Sigmoid colon (tissue), 4 donors: ENCODE results near the gene SPATA31D1.

ENCODE experiments used
- EP300 ChIP-seq, 4 donors: sonication (generic); formaldehyde crosslinking; IDR thresholded peaks; one replicate each; pipeline ENCODE4 v1.6.1; 2017; ENCODE audit warnings: antibody characterized with exemption in 4 of 4
- POLR2A ChIP-seq, 2 donors: fragments of 450-650 bp; IDR thresholded peaks; one replicate each; pipeline ENCODE4 v1.6.1; 2016; ENCODE audit warnings: antibody characterized with exemption in 2 of 2, mild to moderate bottlenecking in 2 of 2, moderate library complexity in 2 of 2
- POLR2AphosphoS5 ChIP-seq, 4 donors: sonication (generic); formaldehyde crosslinking; IDR thresholded peaks; one replicate each; pipeline ENCODE4 v1.6.1; 2017; ENCODE audit warnings: antibody characterized with exemption in 4 of 4
- TF ChIP-seq, protein P1 (sequence below), 4 experiments: fragments of 450-650 bp in 3 of 4; fragments of 200-600 bp in 1 of 4; IDR thresholded peaks; one replicate each; pipeline ENCODE4 v1.5.1; 2016 to 2019; ENCODE audit warnings: antibody characterized with exemption in 4 of 4, mild to moderate bottlenecking in 3 of 4, moderate library complexity in 2 of 4

GRCh38 chr9:82020331-82020730 lies 31.8 kb downstream of the SPATA31D1 start:
- TF ChIP-seq, protein P1, sequence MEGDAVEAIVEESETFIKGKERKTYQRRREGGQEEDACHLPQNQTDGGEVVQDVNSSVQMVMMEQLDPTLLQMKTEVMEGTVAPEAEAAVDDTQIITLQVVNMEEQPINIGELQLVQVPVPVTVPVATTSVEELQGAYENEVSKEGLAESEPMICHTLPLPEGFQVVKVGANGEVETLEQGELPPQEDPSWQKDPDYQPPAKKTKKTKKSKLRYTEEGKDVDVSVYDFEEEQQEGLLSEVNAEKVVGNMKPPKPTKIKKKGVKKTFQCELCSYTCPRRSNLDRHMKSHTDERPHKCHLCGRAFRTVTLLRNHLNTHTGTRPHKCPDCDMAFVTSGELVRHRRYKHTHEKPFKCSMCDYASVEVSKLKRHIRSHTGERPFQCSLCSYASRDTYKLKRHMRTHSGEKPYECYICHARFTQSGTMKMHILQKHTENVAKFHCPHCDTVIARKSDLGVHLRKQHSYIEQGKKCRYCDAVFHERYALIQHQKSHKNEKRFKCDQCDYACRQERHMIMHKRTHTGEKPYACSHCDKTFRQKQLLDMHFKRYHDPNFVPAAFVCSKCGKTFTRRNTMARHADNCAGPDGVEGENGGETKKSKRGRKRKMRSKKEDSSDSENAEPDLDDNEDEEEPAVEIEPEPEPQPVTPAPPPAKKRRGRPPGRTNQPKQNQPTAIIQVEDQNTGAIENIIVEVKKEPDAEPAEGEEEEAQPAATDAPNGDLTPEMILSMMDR (IDR thresholded peaks at IDR 0.05), result no peak
- TF ChIP-seq POLR2AphosphoS5 (IDR thresholded peaks at IDR 0.05) (no peak), POLR2A (IDR thresholded peaks at IDR 0.05) (no peak), EP300 (IDR thresholded peaks at IDR 0.05) (no peak)
